ENCODE results near the gene BACH2.

- TF ChIP-seq CTCF (IDR thresholded peaks at IDR 0.05; ENCODE audit: control extremely low read depth in 1 of 3, insufficient read depth in 1 of 3, low read depth in 1 of 3, low read length in 3 of 3) (no peak), NRF1 (IDR thresholded peaks at IDR 0.05; ENCODE audit: low read depth, low read length) (no peak), POLR2AphosphoS5 (IDR thresholded peaks at IDR 0.05; ENCODE audit: low read depth, low read length) (no peak), POLR2A (IDR thresholded peaks at IDR 0.05; ENCODE audit: control extremely low read depth in 1 of 2, low read depth in 2 of 2, low read length in 2 of 2) (no peak), CHD1 (IDR thresholded peaks at IDR 0.05; ENCODE audit: low read depth, low read length) (no peak), MAFK (IDR thresholded peaks at IDR 0.05; ENCODE audit: low read depth, low read length) (no peak), RAD21 (IDR thresholded peaks at IDR 0.05 in 1 of 2, conservative IDR thresholded peaks at IDR 0.05 in 1 of 2; ENCODE audit: low read depth in 2 of 2, low read length in 2 of 2) (no peak), SRF (IDR thresholded peaks at IDR 0.05; ENCODE audit: low read depth, low read length) (no peak), SP1 (IDR thresholded peaks at IDR 0.05; ENCODE audit: low read depth, low read length) (no peak), ZNF274 (IDR thresholded peaks at IDR 0.05; ENCODE audit: borderline replicate concordance, extremely low read depth, low read length) (no peak), MAX (IDR thresholded peaks at IDR 0.05) (no peak)
Observed at GRCh38 chr6:90241229-90241880, 55.3 kb downstream of the BACH2 start.
